Measurements from ENCODE around the gene FKBP15.
A peak's percentile ranks its signal among the peaks of the same experiment; 100 is the strongest.
"Not testable (repeated sequence)": the region's sequence is repeated elsewhere in the genome, so short reads cannot be mapped to it uniquely, and the experiment has no call there.

The FKBP15 gene

GRCh38 chr9:113237026-113237425 is 15.9 kb upstream of the FKBP15 start:
- DNase-seq: no peak

- DNase-seq: not testable (repeated sequence)
Observed at GRCh38 chr9:113235701-113236255, 14.7 kb upstream of the FKBP15 start.

DNA sequence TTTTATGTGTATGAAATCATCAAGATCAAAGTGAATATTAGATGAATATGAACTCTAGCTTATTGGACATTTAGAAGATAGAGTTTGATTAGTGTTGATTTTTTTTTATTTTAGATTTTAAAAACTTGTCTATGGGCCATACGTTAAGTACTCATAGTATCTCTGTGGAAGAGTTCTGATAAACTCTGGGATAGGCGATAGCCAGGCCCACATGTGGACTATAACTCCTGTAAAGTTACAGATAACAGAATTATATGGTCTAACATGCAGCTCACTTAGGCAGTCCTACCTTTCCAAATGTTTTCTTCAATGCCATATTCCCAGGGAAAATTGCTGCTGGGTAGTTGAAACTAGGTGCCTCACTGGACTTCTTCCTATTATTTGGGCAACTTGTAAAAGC is 10.6 kb upstream of the FKBP15 start:
- no peak for DNase-seq

GRCh38 chr9:113228130-113228665 is 7.1 kb upstream of the FKBP15 start:
- DNase-seq: no peak

- no peak for DNase-seq
Observed at GRCh38 chr9:113227436-113227835, 6.4 kb upstream of the FKBP15 start.

DNA sequence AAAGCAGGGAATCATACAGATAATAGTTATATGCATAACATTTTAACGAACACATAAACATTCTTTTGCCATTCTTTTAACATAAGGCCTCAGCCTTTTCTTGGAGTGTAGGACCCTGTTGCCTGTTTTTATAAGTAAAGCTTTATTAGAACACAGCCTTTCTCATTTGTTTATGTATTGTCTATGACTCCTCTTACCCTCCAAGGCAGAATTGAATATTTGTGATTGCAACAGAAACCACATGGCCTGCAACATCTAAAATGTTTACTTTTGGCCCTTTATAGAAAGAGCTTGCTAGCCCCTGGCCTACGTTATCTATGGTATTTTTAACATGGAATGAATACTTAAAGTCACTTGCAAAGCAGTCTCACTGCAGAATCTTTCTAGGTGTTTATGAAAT is 2.9 kb upstream of the FKBP15 start:
- no peak for DNase-seq

- no peak for DNase-seq
Observed at GRCh38 chr9:113222482-113222841, 1.4 kb upstream of the FKBP15 start.

DNA sequence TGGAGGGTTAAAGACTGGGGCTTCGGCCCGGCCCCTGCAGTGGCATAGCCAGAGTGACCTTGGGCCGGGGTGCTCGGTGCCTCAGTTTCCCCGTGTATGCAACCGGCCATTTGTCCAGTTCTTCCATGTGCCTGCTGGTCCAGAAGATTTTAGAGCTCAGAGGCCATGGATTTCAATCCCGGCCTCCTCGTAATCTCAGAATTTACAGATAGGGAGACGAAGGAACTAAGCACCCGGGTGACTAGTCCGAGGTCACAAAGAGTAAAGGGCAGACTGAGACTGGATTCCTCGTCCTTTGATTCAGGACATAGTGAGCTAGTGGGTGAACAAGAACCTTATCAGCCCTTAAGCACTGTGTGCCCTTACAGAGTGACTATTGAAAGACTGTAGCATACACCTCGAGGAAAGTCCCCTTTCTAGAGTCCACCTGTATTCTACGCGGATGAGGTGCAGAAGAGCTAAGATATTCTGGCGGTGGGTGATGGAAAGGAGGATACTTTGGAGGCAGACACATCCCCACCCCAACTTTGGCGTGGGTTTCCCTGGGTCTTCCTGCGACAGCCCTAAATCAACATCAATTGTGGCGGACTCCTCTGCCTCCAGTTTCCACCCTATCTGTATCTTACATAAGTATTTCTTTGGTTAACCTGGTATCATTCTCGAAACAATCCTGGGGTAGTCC is 864 bp upstream of the FKBP15 start:
- peak in 3 of 51 donors; percentile 3 to 47 (median 18) for DNase-seq

- DNase-seq: peak in 1 of 51 donors; percentile 29
Observed at GRCh38 chr9:113220467-113221002, 542 bp downstream of the FKBP15 start.

DNA sequence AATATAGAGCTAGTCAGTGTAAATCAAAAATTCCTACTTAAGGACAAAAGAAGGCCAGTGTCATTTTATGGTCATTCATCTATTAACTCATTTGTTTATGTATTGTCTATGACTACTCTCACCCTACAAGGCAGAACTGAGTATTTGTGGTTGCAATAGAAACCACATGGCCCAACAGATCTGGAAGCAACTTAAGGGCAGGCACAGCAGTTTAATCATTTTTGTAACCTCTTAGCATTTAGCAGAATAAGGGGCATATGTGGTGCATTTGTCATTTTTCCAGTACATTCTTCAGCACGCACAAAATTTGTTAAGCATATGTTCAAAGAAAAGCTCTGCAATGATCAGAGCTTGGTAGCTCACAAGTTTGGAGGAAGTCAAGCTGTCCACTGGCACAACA is 1.1 kb downstream of the FKBP15 start:
- no peak for DNase-seq

DNA sequence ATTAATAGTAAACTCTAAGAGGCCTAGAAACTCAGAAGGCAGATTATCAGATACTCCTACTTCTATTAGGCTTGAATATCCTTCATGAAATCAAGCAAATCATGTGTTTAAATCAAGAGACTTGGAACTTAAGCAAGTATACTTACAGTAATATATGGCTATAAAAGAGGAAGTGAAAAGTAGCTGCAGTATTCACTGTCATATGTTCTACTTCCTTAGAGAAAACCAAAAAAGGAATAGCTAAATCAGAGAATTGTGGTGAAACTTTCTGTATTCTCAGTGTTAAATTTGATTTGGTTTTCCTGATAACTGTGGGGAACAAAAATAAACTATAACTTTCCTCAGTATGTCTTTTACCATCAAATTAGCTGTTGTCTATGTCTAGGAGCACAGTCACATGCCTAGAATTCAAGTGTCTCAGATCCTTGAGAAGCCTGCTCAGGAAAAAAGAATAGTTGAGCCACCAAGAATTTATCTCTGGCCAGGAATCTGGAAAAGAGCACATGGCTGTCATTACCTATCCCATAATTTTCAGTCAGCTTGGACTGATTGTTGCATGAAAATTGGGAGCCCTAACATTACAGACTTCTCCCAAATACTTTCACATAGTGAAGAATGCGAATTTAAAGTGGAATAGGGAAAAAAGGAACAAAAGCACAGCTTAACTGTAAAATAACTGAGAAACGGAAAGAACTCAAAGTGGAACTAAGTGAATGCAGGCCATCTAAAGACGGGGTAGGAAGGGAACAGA is 1.7 kb downstream of the FKBP15 start:
- peak in 1 of 51 donors; percentile 1 for DNase-seq

DNA sequence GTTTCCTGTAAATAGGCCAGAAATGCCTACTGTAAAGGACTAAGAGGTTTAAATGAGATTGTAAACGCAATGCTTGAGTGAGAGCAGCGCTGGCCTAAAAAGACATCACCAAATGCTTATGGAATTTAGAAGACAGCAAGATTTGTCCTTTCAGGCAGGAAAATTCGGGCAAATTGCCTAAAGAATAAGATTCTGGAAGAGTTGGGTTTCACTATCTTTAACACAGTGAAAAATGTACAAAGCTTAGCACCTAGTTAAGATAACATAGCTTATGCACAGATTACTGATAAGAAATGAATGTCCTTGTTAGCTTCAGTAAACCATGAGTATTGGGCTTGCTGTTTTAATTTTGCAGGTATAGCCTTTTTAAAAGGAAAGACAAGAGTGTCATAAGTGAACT is 4.7 kb downstream of the FKBP15 start:
- no peak for DNase-seq

DNA sequence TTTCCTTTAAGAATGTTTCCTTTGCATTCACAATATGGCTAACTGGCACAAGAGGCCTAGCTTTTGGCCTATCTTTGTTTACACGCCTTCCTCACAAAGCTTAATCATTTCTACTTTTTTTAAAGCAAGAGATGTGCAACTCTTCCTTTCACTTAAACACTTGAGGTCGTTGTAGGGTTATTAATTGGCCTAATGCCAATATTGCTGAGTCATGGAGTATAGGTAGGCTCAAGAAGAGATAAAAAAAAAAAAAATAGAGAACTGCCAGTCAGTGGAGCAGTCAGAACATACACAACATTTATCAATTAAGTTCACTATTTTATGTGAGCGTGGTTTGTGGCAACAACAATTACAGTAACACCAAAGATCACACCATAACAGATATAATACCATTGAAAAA is 5.9 kb downstream of the FKBP15 start:
- DNase-seq: no peak

GRCh38 chr9:113210815-113211214 is 10.3 kb downstream of the FKBP15 start:
- DNase-seq: peak in 4 of 51 donors; percentile 1 to 15 (median 6)

DNA sequence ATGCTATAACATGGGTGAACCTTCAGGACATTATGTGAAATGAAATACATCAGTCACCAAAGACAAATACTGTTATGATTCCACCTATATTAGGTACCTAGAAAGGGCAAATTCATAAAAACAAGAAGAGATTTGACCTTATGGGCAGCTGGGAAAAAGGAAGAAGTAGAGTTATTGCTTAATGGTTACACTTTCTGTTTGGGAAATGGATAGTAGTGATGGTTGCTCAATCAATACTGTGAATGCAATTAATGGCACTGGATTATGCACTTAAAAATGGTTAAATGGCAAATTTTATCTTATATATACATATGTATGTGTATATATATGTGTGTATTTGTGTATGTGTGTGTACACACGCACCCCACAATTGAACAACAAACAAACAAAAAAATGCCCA is 15.2 kb downstream of the FKBP15 start:
- DNase-seq: no peak

DNA sequence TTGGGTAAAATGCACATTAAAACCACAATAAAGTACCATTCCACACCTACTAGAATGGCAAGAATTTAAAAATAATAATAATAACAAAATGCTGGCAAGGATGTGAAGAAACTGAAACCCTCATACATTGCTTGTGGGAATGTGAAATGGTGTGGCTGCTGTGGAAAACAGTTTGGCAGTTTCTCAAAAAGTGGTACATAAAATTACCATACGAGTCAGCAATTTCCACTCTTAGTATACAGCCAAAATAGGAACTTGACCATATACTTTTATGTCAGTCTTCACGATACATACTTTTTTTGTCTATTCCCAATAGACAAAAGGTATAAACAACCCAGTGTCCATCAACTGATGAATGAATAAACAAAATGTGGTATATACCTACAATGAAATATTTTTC is 15.6 kb downstream of the FKBP15 start:
- no peak for DNase-seq

- no peak for DNase-seq
Observed at GRCh38 chr9:113199683-113200329, 21.3 kb downstream of the FKBP15 start.

DNA sequence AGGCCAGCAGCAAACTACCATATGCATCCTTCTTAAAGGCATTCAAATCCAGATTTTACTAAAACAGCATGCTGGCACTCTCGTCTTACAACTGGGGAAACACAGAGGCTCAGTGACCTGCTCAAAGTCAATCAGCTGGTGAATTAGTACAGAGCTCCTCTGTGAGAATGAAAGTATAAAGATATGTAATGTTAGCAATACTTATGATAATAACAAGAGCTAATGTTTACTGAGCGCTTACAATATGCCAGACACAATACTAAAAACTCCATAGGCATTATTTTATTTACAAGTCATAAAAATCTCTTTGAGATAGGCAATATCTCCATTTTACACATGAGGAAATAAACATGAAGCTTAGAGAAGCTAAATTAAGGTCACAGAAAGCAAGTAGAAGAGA is 28.6 kb downstream of the FKBP15 start:
- no peak for DNase-seq

DNA sequence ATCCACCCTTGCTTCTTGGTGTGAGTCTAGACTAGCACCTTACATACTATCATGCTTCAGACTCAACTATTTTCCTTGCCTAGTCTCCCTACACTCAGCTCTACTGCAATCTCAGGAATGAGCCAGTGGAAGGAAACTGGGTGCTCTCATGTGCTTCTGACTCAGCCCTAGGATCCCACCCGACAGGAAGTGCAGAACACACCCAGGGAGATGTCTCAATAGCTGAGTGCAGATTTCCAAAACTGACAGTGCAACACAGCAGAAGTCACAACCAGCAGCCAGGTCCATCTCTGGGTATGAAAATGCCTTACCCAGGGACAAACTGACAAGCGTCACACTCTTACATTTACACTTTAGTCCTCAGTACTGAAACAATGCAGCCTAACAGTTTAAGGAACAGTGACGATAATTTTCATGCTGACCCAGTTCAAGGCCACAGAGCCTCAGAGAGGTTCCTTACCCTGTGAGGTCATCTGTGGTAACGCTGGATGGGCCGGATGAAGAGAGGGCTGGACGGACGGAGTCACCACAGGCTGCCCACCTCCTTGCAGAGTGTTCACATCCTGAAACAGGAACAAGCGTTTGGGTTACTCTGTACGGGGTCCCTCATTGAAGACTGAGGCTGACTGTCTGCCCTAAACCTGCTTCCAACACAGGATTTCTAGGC is 33.0 kb downstream of the FKBP15 start:
- DNase-seq: peak in 8 of 51 donors; percentile 4 to 40 (median 18)

GRCh38 chr9:113186137-113186755 is 34.8 kb downstream of the FKBP15 start:
- DNase-seq: no peak

DNA sequence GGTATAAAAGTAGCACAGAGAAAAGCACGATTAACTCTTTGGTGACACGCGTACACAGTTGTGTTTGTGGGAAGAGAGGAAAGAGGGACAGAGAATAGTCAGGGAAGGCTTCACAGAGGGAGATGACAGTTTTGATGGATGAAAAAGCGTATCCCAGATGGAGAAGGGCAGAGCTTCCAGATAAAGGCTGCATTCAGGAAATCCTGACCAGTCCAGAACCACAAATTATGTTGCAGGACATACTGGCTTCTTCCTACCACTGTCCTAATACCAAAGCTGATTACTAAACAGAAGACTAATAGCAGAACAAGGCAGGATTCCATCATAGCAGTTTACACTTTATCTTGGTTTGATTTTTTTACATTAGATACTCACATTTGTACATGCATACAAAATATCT is 35.8 kb downstream of the FKBP15 start:
- no peak for DNase-seq
